SK-N-SH (cell line): ENCODE data around the gene RPL19. TPM values are rescaled to one million over a fixed set of nuclear protein-coding genes. Genes with fewer than 3 reads are reported as not detected.

ENCODE experiments used
- CTCF ChIA-PET: fragments of 300-600, 350-600 bp; formaldehyde crosslinking; extraction: SDS; loops from one replicate; lab custom pipeline; 2021; lab: Yijun Ruan, JAX
- POLR2A ChIA-PET: fragments of 350-600 bp; sonication (Branson Sonifier 250); formaldehyde crosslinking; extraction: SDS; loops from one replicate; lab custom pipeline; 2020; ENCODE audit warnings: antibody characterized with exemption, inconsistent platforms; lab: Yijun Ruan, JAX
- DNase-seq: peaks from one replicate; pipeline ENCODE4 v3.0.0; 2012
- H2AFZ ChIP-seq: fragments of 200-600 bp; sonication (generic); 2 replicates; pipeline ENCODE4 v1.8.1; 2016; ENCODE audit warnings: antibody characterized with exemption, mild to moderate bottlenecking, low read depth
- H3F3A ChIP-seq: fragments of 200-600 bp; sonication (generic); replicated peaks from 2 replicates; pipeline ENCODE3; 2016; ENCODE audit warnings: antibody characterized with exemption, mild to moderate bottlenecking; ENCODE audit not compliant: insufficient read depth
- H3K27ac ChIP-seq, 2 experiments: fragments of 200-500 bp in 1 of 2; fragments of 200-600 bp in 1 of 2; sonication (Bioruptor generic) in 1 of 2; sonication (generic), shearing (Covaris generic) in 1 of 2; 2 replicates each; pipeline versions ENCODE4 v1.5.1 to v1.6.1; 2014 to 2016; ENCODE audit warnings: low read depth in 2 of 2, inconsistent platforms in 1 of 2, low read length in 1 of 2, mild to moderate bottlenecking in 1 of 2, mixed read lengths in 1 of 2
- H3K27me3 ChIP-seq: fragments of 200-600 bp; sonication (generic), shearing (Covaris generic); 2 replicates; pipeline ENCODE4 v1.6.1; 2016; ENCODE audit warnings: mixed run types; ENCODE audit not compliant: insufficient read depth
- H3K36me3 ChIP-seq, 2 experiments: fragments of 200-500 bp in 1 of 2; fragments of 200-600 bp in 1 of 2; sonication (Bioruptor generic) in 1 of 2; sonication (generic) in 1 of 2; replicated peaks in 1 of 2; 2 replicates each; pipeline versions ENCODE3 to v1.5.1; 2014 to 2016; ENCODE audit warnings: low read length in 1 of 2, mild to moderate bottlenecking in 1 of 2; ENCODE audit not compliant: insufficient read depth in 2 of 2, control insufficient read depth in 1 of 2
- H3K4me1 ChIP-seq, 2 experiments: fragments of 200-500 bp in 1 of 2; fragments of 200-600 bp in 1 of 2; sonication (Bioruptor generic) in 1 of 2; sonication (generic), shearing (Covaris generic) in 1 of 2; 2 replicates each; pipeline versions ENCODE4 v1.5.1 to v1.6.1; 2014 to 2016; ENCODE audit warnings: low read depth in 1 of 2, low read length in 1 of 2, mixed run types in 1 of 2; ENCODE audit not compliant: insufficient read depth in 2 of 2, control insufficient read depth in 1 of 2
- H3K4me2 ChIP-seq: fragments of 200-600 bp; sonication (generic), shearing (Covaris generic); 2 replicates; pipeline ENCODE4 v1.6.1; 2017; ENCODE audit warnings: mixed run types
- H3K4me3 ChIP-seq, 2 experiments: fragments of 200-500 bp in 1 of 2; fragments of 200-600 bp in 1 of 2; sonication (Bioruptor generic) in 1 of 2; sonication (generic), shearing (Covaris generic) in 1 of 2; 2 replicates each; pipeline versions ENCODE4 v1.5.1 to v1.8.1; 2014 to 2016; ENCODE audit warnings: low read depth in 2 of 2, inconsistent platforms in 1 of 2, low read length in 1 of 2, mild to moderate bottlenecking in 1 of 2, mixed read lengths in 1 of 2, moderate library complexity in 1 of 2
- H3K79me2 ChIP-seq: fragments of 200-600 bp; sonication (generic); 2 replicates; pipeline ENCODE4 v1.8.1; 2017; ENCODE audit warnings: mild to moderate bottlenecking; ENCODE audit not compliant: insufficient read depth
- H3K9ac ChIP-seq: fragments of 200-600 bp; sonication (generic); 2 replicates; pipeline ENCODE4 v1.6.1; 2017; ENCODE audit warnings: mixed run types
- H3K9me2 ChIP-seq: fragments of 200-600 bp; sonication (generic); 2 replicates; pipeline ENCODE4 v1.6.1; 2017; ENCODE audit warnings: mixed run types
- H3K9me3 ChIP-seq: fragments of 200-600 bp; sonication (generic); 2 replicates; pipeline ENCODE4 v1.6.1; 2017; ENCODE audit warnings: mixed run types, mild to moderate bottlenecking, moderate library complexity
- H4K20me1 ChIP-seq: fragments of 200-600 bp; sonication (generic); 2 replicates; pipeline ENCODE4 v1.6.1; 2017; ENCODE audit warnings: mild to moderate bottlenecking, mixed run types; ENCODE audit not compliant: insufficient read depth
- CHD2 ChIP-seq: fragments of 150-350 bp; IDR thresholded peaks from 2 replicates; pipeline ENCODE4 v1.6.1; 2018; ENCODE audit warnings: low read length; ENCODE audit not compliant: partially characterized antibody
- FOSL2 ChIP-seq: IDR thresholded peaks from 2 replicates; pipeline ENCODE4 v1.4.0; 2012; ENCODE audit warnings: low read depth, mild to moderate bottlenecking, moderate library complexity, borderline replicate concordance
- FOXM1 ChIP-seq: IDR thresholded peaks from 2 replicates; pipeline ENCODE4 v1.4.0; 2012; ENCODE audit warnings: low read depth, mild to moderate bottlenecking
- MXI1 ChIP-seq: IDR thresholded peaks from 2 replicates; pipeline ENCODE4 v1.6.1; 2012; ENCODE audit warnings: mild to moderate bottlenecking, low read depth, low read length, improper control_type of control experiment
- PBX3 ChIP-seq: IDR thresholded peaks from 2 replicates; pipeline ENCODE4; 2012
- POLR2AphosphoS5 ChIP-seq: IDR thresholded peaks from 2 replicates; pipeline ENCODE4 v1.6.1; 2012; ENCODE audit warnings: low read depth, low read length
- RAD21 ChIP-seq: IDR thresholded peaks from 2 replicates; pipeline ENCODE4 v1.6.1; 2012; ENCODE audit warnings: mild to moderate bottlenecking, low read length
- REST ChIP-seq: IDR thresholded peaks from 2 replicates; pipeline ENCODE4 v1.6.1; 2012; ENCODE audit warnings: mild to moderate bottlenecking, low read depth, low read length, moderate library complexity
- RFX5 ChIP-seq: IDR thresholded peaks from 2 replicates; pipeline ENCODE4 v1.6.1; 2012; ENCODE audit warnings: mild to moderate bottlenecking, improper control_type of control experiment, low read length
- SIN3A ChIP-seq: IDR thresholded peaks from 2 replicates; pipeline ENCODE4 v1.6.1; 2012; ENCODE audit warnings: low read depth, mild to moderate bottlenecking, low read length, moderate library complexity, borderline replicate concordance
- TAF1 ChIP-seq: IDR thresholded peaks from 2 replicates; pipeline ENCODE4 v1.6.1; 2012; ENCODE audit warnings: low read depth, mild to moderate bottlenecking, low read length, moderate library complexity, borderline replicate concordance
- USF1 ChIP-seq: IDR thresholded peaks from 2 replicates; pipeline ENCODE4 v1.4.0; 2012; ENCODE audit warnings: low read depth, borderline replicate concordance
- USF2 ChIP-seq: fragments of 150-350 bp; IDR thresholded peaks from 2 replicates; pipeline ENCODE4 v1.6.1; 2017; ENCODE audit warnings: antibody characterized with exemption, low read length, low read depth, borderline replicate concordance
- YY1 ChIP-seq: IDR thresholded peaks from 2 replicates; pipeline ENCODE4 v1.4.0; 2012; ENCODE audit warnings: low read depth, mild to moderate bottlenecking
- ZBTB33 ChIP-seq: IDR thresholded peaks from 2 replicates; pipeline ENCODE4 v1.4.0; 2012; ENCODE audit warnings: low read depth, borderline replicate concordance
- WGBS: methylation state at CpG from one replicate; pipeline ENCODE4 v1.1.6; 2017; ENCODE audit warnings: low lambda C conversion rate; 5-methylcytosine and 5-hydroxymethylcytosine counted together
- polyA plus RNA-seq, 3 experiments: library from polyadenylated mRNA; depleted of rRNA; stranded (reverse); fragments of >200 nt; gene quantifications; 2 replicates each; pipeline ENCODE4 v1.2.3, GENCODE V29; 2012

RPL19 gene
- polyA plus RNA-seq, 1 of the 3 experiments (the other 2 are of a cell fraction): 3,473 TPM

DNA sequence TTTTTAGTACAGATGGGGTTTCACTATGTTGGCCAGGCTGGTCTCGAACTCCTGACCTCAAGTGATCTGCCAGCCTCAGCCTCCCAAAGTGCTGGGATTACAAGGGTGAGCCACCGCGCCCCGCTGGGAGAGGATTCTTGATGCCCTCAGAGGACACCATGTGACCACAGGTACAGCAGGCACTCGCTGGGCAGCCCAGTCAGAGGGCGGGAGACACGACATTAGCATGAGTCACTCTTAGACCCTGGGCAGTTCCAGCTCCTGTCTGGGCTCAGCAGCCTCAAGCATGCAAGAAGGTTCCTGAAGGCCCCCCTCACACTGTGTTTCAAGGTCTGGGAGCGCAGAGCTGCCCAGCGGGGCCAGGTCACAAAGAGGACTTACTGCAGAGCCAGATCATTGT is 13.8 kb downstream of the RPL19 start:
- no peaks in the 10 kb centered on the region for H3K36me3 ChIP-seq
- no peaks in the 10 kb centered on the region for H3K9me2 ChIP-seq
- no peaks in the 10 kb centered on the region for H4K20me1 ChIP-seq
- no peaks in the 10 kb centered on the region for H3F3A ChIP-seq
- no peak for DNase-seq
- H3K4me3 ChIP-seq: no peak overlapping the region
- ChIA-PET CTCF (interaction anchor here (0.9 to 29.0 kb wide), 3 partner anchors 12 to 334 kb away, joined by 3 to 781 read pairs (median 3); partner anchors contain the start of gene STAC2), POLR2A (no interaction called here)
- no peak overlapping the region for H3K9ac ChIP-seq
- H3K27ac ChIP-seq: no peak overlapping the region
- TF ChIP-seq RFX5: no peak
- TF ChIP-seq REST: no peak
- peak; percentile 59; the same call in 1 of the 2 replicates for TF ChIP-seq USF1
- H3K4me1 ChIP-seq: peaks cover 7 to 9% of the 10 kb centered on the region in 2 experiments; a peak in 2 of 4 replicates
- H3K4me2 ChIP-seq: no peak overlapping the region
- H2AFZ ChIP-seq: no peak overlapping the region
- 58% methylated on average over 2 of the region's 9 CpGs for WGBS
- H3K27me3 ChIP-seq: no peaks in the 10 kb centered on the region
- no peaks in the 10 kb centered on the region for H3K9me3 ChIP-seq
- no peaks in the 10 kb centered on the region for H3K79me2 ChIP-seq

- no peak overlapping the region for H3K4me2 ChIP-seq
- no peaks in the 10 kb centered on the region for H3K9me2 ChIP-seq
- no peaks in the 10 kb centered on the region for H3K36me3 ChIP-seq
- CTCF ChIA-PET: interaction anchor here (0.7 to 4.3 kb wide), 8 partner anchors 9 to 53 kb away, joined by 3 to 25 read pairs (median 4); no protein-coding TSS in a partner anchor
- no peaks in the 10 kb centered on the region for H3K27me3 ChIP-seq
- no peaks in the 10 kb centered on the region for H3K79me2 ChIP-seq
- H3K27ac ChIP-seq: no peak overlapping the region
- H3F3A ChIP-seq: no peaks in the 10 kb centered on the region
- H4K20me1 ChIP-seq: no peaks in the 10 kb centered on the region
- DNase-seq: no peak
- H3K9ac ChIP-seq: no peak overlapping the region
- H2AFZ ChIP-seq: no peak overlapping the region
- 59% methylated on average over 19 of the region's 24 CpGs for WGBS
- no peak overlapping the region for H3K4me3 ChIP-seq
- H3K9me3 ChIP-seq: no peaks in the 10 kb centered on the region
- no peaks in the 10 kb centered on the region for H3K4me1 ChIP-seq
- POLR2A ChIA-PET: no interaction called here
- TF ChIP-seq SIN3A: no peak
- no peak for TF ChIP-seq FOSL2
- no peak for TF ChIP-seq RFX5
- no peak for TF ChIP-seq YY1
- no peak for TF ChIP-seq MXI1
- no peak for TF ChIP-seq RAD21
- TF ChIP-seq USF2: no peak
- TF ChIP-seq TAF1: no peak
- no peak for TF ChIP-seq CHD2
- no peak for TF ChIP-seq PBX3
- no peak for TF ChIP-seq POLR2AphosphoS5
- no peak for TF ChIP-seq FOXM1
- TF ChIP-seq ZBTB33: no peak
Observed at GRCh38 chr17:39217734-39218369, 17.8 kb downstream of the RPL19 start.
